HG03095 (cell line): Measurements from ENCODE around the gene OR52R1.
"Not testable (repeated sequence)": the region's sequence is repeated elsewhere in the genome, so short reads cannot be mapped to it uniquely, and the experiment has no call there.

Experiments
- ATAC-seq: cut with Tn5 transposase; IDR thresholded peaks from one replicate; pipeline ENCODE4 v1.9.1; 2021; ENCODE audit warnings: moderate library complexity; ENCODE audit not compliant: unreplicated experiment

The OR52R1 gene

DNA sequence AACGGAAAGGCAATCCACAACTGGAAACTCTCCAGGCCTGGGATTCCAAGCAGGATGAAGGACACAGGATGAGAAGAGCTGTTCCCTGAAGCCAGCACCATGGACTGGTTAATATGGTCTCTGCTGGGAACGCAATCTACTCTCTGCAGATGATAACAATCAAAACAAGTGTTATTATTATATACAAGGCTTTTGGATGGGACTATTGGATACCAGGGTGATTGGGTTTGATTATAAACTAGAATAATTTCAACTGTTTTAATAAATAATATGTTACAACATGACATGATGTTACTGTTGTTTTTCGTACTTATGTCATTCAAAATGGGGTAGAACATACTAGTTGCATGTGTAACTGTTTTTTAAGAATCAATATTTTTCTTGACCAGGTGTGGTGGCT is at the start of gene OR52R1:
OR52R1 (minus strand) TSS at position 101 of the 400 bp plus-strand sequence; CDS start at position 101, 0 bp downstream.
- no peak for ATAC-seq

DNA sequence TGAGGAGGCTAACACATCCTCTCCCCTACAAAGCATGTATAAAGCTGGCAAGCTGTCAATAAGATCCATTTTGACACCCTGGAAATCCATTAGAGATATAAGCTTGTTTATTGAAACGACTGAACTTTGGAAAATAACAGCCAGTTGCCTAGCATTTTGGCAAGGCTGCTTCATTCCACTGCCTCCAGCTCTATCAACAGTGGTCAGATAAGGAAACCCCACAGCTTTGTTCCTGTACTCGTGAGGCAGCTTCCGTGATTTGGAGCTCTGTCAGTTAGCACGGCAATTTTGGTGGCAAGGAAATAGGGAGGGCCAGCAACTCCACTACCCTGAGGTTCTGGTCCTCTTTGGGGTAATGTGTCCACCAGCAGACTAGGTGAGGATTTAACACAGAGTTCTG is 46.9 kb upstream of the OR52R1 start:
- no peak for ATAC-seq

DNA sequence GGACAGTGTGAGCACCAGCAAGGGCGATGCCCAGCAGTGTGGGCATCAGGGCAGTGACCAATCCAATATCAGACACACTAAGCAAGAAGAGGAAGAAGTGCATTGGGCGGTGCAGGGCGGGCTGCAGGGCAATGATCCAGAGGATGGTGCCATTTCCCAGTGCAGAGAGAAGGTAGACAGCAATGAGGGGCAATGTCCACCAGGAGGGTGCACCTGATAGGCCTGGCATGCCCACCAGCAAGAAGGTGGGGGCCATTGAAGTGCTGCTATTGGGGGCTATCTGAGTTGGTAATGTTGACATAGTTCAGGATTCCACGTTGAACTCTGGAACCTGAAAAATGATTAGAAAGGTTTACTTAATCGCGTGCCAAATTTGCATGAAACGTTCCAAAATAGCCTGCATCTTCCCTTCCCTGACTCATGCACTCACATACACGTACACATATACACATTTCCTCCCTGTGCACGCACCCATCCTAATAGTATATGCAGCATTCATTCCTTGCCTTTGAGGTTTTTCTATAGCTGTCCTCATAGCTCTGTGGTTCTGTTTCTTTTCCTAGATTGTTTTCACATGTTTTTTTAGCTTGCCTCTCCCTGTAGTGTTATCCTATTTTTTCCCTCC is 44.8 kb upstream of the OR52R1 start, which contains the start of gene OR51S1:
OR51S1 (minus strand) TSS at position 301 of the 625 bp plus-strand sequence; CDS start at position 301, 0 bp downstream.
- no peak for ATAC-seq

DNA sequence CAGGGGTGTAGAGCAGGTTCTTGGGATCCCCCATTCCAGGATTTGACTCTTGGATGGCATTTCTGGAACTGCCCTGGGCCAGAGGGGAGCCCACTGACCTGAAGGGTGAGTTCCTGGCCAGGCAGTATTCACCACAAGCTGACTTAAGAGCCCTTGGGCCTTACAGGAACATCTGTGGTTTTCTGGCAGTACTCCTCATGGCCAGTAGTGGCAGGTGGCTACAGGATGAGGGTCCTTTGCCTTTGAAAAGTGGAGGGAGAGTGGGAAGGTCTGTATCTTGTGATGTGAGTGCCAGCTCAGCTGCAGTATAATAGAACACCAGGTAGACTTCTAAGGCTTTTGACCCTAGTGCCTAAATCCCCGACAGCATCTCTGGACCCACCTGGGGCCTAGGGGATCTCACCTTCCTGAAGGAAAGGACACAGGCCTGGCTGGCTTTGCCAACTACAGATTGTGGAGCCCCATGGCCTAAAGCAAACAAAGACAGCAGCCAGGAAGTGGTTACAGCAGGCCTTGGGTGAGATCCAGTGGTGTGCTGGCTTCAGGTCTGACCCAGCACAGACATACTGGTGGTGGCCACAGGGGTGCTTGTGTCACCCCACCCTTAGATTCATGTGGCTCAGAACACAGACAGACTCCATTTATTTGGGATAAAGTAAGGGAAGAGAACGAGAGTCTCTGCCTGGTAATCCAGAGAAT is 35.8 kb upstream of the OR52R1 start:
- no peak for ATAC-seq

DNA sequence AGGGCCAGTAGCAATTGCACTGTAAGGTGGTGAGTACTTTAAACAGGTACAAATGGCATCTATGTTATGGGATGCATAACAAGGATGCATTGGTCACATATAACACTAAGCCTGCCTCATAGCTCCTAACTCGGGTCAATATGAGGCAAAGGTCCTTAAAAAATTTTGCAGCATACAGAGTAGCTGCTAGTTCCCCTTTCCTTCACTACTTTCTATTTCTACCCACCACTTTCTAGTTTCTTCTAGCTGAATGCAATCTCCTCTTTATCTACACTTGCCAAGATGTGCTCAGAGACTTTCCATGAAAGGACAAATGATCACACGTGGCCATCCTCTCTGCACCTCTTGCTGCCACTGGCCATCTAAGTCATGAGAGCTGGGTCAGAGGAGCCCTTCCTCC is 26.7 kb upstream of the OR52R1 start:
- ATAC-seq: no peak

DNA sequence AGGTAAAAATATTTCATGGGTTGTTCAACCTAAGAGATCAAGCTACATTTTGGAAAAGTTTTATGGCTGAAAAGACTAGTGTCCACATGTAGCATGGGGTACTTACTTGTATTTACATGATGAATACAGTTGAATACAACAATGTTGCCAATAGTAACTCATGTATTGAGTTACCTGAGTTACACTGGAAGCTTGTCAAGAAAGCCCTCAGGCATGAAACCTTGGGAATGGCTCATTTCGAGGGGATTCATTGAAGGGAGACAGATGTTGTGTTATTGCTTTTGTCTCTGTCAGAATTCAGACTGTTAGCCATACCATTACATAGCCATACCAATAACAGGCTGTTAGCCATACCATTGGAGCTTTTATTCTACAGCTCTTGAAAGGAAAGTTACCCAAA is 26.2 kb upstream of the OR52R1 start:
- no peak for ATAC-seq

DNA sequence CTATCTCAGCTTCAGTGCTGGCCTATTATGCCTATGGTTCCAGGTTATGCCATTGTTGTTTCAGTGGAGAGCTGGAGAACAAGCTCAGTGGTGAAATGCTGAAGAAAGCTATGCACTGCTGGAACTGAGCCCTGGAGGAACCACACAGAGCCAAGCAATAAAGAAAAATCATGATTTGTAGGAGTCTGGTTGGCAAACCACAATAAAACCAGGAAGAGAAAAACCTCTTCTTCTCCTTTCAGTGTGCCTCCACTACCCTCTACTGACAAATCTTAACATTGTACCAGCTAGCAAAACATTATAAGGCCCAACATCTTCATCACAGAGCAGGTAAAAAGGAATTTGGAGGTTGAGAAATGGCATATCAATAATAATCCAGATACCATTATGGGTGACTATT is 22.2 kb upstream of the OR52R1 start:
- no peak for ATAC-seq

DNA sequence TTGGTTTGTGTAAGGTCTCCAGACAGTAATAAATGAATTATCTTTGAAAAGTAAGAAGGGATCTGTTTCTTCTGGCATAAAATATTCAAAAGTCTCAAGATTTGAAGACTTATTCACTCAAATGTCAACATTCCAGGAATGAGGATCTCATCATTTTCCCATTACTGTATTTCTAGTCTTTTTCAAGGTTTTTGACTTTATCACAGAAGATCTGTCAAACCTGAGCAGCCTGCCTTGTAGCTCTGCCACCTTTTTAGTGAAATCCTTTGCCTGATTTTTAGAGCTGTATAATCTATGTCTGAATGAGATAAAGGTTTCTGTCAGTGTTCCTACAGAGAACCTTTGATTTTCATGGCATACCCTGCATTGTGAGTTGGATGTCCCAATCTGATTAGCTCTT is 21.0 kb upstream of the OR52R1 start:
- no peak for ATAC-seq

DNA sequence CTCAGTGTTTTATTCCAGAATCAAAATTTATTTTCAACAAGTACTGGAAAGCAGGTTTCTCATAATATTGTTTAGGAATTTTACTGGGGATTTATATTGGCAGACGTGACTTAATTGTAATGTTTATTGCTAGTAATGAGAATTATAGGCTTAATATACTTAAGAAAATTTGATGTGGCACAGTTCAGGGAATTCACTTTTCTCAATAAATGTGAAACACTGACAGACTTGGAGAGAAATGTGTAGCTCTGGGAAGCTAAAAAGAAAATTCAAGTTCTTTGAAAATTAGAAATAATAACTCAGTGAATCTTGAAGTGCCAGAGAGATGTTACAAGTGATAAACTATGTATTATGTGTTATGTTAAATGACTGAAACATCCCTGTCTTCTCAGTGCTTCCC is 16.8 kb upstream of the OR52R1 start, which contains the start of gene OR51F2:
OR51F2 (plus strand) TSS at position 301 of the 400 bp plus-strand sequence. CDS start 101 bp downstream, outside the sequence.
- no peak for ATAC-seq

DNA sequence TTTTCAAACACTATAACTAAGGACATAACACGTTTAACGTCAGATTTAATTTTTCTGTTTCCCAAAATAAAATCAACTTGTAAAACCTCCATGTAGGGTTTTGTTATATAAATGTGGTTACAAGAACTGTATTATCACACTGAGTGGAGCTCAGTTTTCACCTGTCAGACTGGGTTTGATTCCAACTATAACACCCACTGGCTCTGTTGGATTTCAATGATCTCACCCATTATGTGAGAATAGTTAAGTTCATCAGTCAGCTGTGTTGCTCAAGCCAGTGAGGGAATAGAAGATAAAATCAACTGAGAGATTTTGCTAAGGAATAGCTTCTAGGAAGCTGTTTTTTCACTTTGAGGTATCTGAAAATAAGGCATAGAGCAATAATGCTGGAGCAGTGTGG is 5.1 kb upstream of the OR52R1 start:
- ATAC-seq: no peak

DNA sequence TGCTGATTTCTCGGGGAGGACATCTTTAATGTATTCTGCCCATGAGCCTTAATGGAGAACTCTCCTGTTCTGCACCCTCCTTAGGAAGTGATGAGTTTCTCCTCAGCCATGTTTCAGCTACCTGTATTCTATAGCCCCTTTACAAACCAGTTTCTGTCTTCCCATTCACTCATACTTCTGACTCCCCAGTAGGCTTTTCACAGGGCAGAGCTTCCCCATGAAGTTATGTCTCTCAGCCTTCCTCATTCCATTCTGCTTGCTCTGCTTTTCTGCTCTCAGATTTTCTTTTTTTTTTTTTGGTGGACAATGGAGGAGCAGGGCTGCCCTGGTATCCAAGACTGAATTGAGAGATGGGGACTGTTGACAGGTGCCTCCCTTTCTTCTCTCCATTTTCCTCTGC is 4.3 kb upstream of the OR52R1 start:
- no peak for ATAC-seq

DNA sequence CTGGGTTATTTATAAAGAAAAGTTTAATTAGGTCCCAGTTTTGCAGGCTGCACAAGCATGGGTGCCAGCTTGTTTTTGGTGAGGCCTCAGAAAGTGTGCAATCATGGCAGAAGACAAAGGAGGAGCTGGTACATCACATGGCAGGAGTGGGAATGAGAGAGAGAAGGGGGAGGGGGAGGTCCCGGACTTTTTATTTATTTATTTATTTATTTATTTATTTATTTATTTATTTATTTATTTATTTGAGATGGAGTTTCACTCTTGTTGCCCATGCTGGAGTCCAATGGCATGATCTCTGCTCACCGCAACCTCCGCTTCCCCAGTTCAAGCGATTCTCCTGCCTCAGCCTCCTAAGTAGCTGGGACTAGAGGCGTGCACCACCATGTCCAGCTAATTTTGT is 2.9 kb downstream of the OR52R1 start:
- not testable (repeated sequence) for ATAC-seq

DNA sequence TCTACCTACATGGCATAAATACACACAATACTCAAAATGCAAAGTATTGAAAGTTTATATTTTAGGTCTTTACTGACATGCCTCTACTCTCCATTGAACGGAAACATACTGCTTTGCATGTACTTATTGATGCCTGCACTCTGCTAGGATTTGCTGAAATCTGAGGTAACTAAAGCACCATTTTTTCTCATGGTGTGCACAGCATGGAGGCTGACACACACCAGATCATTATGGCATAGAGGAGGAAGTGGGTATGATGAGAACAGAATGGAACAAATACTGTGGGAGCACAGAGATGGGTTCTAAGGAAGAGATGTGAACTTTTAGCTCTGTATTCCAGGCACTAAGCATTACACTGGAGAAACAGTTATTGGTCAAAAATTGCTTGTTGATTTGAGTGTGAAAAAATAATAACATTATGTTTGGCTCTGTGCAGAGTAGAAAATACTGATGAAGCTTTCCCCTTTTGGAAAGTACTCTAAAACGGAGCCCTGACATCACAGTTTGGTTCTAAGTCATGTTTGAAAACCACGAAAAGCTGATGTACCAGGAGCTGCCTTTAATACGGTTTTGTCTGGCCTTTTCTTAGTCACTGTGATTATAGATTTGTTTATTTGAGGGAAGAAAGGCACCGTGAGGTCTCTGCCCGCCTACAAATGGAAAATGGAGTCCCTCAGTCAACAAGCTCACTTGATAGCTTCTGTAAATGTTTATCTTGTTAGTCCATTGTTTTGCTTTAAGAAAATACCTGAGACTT is 5.6 kb downstream of the OR52R1 start:
- ATAC-seq: no peak

DNA sequence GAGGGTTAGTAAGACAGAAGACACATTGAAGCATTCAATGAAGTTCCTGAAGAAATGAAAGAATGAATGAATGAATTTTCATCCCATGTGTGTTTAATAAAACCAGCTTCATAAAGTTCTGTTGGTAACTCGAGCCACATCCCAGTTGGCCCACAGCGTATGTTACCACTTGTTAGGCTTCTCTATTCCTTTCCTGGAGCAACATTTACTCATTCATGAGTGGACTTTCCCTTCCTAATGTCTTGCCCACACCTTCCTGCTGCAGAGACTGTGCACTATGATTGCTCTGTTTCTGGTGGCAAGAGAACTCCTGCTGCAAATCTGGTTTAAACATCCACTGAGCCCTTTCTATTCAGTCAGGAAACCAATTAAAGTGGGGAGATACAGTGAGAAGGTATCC is 7.0 kb downstream of the OR52R1 start:
- no peak for ATAC-seq

DNA sequence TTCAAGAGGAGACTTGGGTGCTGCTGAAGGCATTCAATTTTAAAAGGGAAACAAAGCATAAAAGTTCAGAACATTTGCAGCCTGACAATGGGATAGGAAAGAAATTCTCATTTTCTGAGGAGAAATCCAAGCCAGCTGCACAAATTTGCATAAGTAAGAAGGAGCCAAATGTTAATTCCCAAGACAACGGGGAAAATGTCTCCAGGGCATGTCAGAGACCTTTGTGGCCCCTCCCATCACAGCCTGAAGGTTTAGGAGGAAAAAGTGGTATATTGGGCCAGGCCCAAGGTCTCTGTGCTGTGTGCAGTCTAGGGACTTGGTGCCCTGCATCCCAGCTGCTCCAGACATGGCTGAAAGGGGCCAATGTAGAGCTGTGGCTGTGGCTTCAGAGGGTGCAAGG is 21.7 kb downstream of the OR52R1 start:
- no peak for ATAC-seq

DNA sequence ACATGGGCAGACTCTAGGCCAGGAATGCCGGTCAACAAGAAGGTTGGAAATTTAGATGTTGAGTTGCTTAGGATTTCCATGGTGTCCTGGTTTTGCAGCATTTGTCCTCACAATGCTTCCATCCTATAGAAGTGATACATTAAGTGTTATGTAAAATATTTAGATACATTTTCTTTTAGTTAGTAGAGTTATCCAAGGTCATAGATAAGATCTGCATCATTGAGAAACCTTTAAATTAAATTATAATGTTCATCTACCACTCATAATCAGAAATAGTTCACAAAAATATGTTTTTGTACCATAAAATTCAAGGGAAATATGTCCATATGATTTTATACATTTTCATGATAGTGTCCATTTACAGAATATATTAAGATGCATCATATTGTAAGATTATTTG is 34.3 kb downstream of the OR52R1 start, which contains the start of gene OR51F1:
OR51F1 (minus strand) TSS at position 101 of the 400 bp plus-strand sequence; CDS start at position 101, 0 bp downstream.
- no peak for ATAC-seq

DNA sequence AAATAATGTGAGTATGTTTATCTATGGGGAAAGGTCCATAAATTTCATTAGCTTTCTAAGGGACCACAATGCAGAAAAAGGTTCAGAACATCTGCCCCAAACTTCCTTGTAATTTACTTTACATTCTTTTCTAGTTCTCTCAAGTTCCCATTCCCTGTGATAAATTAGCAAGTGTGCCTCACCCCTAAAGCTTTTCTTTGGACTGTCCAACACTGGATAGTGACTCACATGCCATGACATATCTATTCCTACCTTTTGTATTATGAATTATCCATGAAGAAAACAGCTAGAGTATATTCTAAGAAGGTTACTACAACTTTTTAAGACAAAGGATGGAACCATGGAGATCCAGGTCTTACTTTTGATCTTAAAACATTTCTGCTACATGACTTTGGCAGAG is 36.1 kb downstream of the OR52R1 start:
- no peak for ATAC-seq

DNA sequence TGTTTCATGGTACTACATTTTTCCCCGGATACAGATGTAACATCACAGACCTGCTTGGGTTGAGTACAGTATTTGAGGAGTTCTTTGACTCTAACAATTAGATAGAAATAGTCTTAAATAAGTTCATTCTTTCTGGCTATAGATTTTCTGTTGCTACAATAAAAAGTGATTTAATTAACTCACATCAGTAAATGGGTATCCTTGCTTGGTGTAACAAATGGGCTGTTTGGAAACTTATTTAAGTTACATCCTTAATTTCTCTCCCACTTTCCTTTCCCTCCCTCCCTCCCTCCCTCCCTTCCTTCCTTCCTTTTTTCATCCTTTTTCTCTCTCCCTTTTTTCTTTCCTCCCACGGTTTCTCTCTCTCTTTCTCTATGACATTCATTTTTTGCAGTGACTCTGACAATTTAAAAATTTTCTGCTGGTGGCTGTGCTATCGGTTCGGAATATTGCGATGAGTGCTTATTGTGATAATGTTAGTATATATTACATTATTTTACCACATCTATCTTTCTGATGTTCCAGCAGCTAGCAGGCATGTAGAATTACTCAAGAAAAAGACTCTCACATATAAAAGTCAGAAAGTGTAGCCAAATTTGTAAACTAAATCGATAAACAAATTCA is 37.6 kb downstream of the OR52R1 start:
- ATAC-seq: no peak

DNA sequence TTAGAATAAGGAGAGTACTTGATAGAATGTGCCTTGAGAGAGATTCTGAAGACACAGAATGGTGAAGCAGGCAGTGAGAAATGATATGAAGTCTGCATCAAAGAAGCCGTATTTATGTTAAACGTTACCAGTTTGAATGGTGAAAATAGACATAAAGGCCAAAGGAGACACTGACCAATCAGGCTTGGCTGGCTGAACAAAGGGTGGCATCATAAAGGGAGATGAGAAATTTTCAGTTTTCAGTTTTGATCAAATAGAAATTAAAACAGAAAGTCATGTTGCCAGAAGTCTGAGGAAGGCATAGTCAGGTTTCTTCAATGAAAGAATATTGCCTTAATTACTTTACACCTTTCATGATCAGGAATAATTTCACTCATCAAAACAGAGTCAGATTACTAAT is 41.1 kb downstream of the OR52R1 start:
- ATAC-seq: no peak
